ENCODE data around the gene ARHGAP21.
"Not testable (repeated sequence)": the region's sequence is repeated elsewhere in the genome, so short reads cannot be mapped to it uniquely, and the experiment has no call there.

Gene ARHGAP21

DNA sequence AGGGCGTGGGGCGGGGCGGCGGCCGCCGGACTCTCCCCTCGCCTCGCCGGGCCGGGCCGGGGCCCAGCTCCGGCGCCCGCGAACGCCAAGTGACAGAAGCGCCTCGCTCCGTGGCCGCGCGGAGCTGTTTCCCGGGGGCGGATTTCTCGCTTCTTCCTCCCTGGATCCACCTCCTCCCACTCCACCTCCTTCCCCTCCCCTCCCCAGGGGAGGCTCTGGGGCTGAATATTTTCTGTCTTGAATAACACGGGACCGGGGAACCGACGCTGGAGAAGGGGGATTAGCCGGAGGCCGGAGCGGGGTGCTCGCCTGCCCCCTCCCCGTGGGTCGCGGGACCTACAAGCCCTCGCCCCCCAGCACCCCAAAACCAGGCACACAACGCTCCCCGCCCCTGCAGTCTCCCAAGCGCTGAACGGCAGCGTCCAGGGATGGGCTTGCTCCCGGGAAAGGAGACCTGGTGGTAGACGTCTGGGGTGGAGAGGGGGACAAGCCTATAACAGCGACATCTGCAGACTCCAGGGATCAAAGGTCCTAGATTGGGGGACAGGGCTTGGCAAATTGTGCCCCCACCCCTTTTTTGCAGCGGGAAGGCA, at the start of gene ARHGAP21:
Gene ARHGAP21 (minus strand): TSS at position 100 of the 593 bp plus-strand sequence. CDS start 1,988 bp downstream, outside the sequence.
- DNase-seq (ENCODE audit: low spot score) = no peak

DNA sequence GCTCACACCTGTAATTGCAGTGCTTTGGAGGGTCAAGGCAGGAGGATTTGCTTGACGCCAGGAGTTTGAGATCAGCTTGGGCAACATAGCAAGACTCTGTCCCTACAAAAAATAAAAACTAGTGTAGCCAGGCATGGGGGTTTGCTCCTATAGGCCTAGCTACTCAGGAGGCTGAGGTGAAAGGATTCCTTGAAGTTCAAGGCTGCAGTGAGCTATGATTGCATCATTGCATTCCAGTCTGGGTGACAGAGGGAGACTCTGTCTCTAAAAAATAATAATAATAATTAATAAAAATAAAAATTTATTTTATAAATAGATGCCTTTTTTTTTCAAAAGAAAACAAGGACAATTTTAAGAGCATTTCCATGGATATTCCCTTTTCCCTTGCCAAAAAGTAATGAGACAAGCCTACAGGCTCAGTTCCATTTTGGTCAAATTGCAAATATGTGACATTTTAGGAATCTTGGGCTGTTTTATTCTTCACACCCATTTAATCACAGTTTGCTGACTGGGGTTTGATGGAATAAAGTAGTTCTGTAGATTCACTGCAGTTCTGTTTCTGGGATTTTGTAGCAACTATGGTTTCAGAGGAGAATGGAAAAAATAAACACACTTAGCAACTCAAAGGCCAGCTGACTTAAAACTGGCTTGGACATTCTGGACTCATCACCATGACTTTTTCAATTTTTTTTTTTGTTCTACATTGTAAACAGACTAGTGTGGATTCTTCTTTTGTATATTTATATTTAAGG, 48.4 kb upstream of the ARHGAP21 start:
- DNase-seq (ENCODE audit: low spot score) = no peak

DNA sequence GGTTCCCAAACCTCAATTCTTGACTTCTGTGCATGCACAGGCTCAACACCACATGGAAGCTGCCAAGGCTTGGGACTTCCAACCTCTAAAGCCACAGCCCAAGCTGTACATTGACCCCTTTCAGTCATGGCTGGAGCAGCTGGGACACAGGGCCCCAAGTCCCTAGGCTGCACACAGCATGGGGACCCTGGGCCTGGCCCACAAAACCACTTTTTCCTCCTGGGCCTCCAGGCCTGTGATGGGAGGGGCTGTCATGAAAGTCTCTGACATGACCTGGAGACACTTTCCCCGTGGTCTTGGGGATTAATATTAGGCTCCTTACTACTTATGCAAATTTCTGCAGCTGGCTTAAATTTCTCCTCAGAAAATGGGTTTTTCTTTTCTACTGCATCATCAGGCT, 41.3 kb upstream of the ARHGAP21 start:
- DNase-seq (ENCODE audit: low spot score) = not testable (repeated sequence)

DNA sequence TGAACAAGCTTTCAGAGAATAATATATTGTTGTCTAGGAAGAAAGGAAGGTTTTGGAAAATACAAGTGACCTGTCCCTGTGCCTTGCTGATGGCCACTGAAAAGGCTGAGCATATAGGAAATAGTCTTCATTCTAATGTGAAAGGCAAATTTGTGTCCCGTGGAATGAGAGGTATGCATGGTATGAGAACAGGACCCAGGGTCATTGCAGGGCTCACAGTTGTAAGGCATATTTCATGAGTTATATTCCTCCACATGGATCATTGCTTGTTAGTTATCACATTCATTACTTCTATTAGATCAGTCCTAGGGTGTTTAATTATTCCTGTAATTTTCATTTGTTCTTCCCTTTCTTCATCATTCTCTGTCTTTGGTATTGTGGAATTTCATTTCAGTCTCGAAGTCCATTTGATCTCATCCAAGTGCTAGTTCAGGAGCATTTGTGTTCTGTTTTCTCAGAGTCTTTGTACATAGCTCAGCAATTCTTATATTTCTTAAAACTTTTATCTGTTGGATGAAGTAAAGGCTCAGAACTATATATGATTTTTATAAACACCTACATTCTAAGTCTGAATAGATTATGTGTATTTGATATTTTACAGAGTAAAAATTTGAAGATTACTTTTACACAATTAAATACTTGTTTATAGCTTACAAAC, 39.4 kb upstream of the ARHGAP21 start:
- DNase-seq (ENCODE audit: low spot score) = peak; percentile 72

- no peak for DNase-seq (ENCODE audit: low spot score)
Measured at GRCh38 chr10:24762161-24762924, 38.7 kb upstream of the ARHGAP21 start.

GRCh38 chr10:24759672-24760071, 36.0 kb upstream of the ARHGAP21 start:
- DNase-seq (ENCODE audit: low spot score) = no peak

GRCh38 chr10:24758254-24758653, 34.6 kb upstream of the ARHGAP21 start:
- not testable (repeated sequence) for DNase-seq (ENCODE audit: low spot score)

- no peak for DNase-seq (ENCODE audit: low spot score)
Measured at GRCh38 chr10:24756283-24756682, 32.6 kb upstream of the ARHGAP21 start.

GRCh38 chr10:24751716-24752115, 28.0 kb upstream of the ARHGAP21 start:
- no peak for DNase-seq (ENCODE audit: low spot score)

DNA sequence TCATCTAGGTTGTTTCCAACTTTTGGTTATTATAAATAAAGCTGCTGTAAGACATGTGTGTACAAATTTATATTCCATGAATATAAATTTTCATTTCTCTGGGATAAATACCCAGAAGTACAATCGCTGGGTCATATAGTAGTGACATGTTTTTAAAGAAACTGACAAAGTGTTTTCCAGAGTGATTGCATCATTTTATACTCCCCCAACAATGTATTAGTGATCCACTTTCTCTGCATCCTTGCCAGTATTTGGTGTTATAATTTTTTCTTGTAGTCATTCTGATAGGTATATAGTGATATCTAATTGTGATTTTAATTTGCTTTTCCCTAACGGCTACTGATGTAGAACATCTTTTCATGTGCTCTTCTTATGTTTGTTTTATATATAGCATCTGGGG, 27.0 kb upstream of the ARHGAP21 start:
- no peak for DNase-seq (ENCODE audit: low spot score)

- DNase-seq (ENCODE audit: low spot score) = no peak
Measured at GRCh38 chr10:24748214-24748613, 24.5 kb upstream of the ARHGAP21 start.

DNA sequence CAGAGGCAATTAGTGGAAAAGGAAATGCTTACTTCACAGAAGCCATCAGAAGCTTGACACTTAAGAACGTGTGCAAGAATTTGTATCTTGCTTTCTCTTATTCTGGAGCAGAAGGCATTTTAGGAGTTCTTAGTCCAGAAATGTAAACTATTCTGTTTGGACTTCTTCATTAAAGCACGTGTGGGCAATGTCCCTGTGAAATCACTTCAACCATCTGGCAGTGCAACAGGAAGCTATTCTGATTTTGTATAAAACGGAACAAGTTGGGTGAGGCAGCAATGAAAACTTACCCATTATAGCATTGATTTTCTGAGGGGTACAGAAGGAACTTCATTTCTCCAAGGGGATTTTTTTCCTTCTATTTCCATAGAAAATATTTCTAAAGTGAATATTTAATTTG, 21.3 kb upstream of the ARHGAP21 start:
- DNase-seq (ENCODE audit: low spot score) = no peak

GRCh38 chr10:24740714-24741113, 17.0 kb upstream of the ARHGAP21 start:
- DNase-seq (ENCODE audit: low spot score) = no peak

- no peak for DNase-seq (ENCODE audit: low spot score)
Measured at GRCh38 chr10:24737001-24737400, 13.3 kb upstream of the ARHGAP21 start.

DNA sequence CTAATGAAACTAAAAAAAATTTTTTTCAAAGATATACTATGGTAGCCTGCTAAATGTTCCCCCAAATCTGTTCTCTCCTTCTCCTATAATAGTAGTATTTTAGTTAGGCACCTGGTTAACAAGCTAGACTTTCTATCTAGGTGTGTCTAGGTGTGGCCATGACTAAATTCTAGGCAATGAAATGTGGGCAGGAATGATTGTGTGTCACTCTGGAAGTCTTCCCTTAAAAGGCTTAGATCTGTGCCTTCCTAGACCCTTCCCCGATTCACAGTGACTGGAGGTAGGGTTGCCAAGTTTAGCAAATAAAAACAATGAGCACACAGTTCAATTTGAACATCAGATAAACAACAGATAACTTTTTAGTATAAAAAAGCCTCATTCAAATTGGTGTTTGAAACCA, 8.3 kb upstream of the ARHGAP21 start:
- DNase-seq (ENCODE audit: low spot score) = no peak

DNA sequence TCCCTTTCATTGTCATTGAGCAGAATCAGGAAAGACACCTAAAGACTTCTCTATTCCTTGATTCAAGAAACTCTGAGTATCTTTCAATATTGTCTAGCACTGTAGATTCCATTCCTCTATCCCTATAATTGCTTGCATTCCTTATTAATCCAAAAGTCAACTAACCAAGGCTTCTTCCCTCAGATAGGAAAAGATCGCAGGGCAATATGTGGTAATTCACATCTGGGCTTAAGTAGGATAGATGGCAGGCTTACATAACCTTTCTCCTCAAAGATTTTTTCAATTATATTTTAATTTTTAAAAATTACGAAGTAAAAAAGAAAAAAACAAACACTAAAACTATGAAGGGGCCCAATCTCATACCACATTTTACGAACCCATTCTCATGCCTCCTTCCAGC, 7.1 kb upstream of the ARHGAP21 start:
- no peak for DNase-seq (ENCODE audit: low spot score)

GRCh38 chr10:24727786-24728185, 4.1 kb upstream of the ARHGAP21 start:
- no peak for DNase-seq (ENCODE audit: low spot score)

DNA sequence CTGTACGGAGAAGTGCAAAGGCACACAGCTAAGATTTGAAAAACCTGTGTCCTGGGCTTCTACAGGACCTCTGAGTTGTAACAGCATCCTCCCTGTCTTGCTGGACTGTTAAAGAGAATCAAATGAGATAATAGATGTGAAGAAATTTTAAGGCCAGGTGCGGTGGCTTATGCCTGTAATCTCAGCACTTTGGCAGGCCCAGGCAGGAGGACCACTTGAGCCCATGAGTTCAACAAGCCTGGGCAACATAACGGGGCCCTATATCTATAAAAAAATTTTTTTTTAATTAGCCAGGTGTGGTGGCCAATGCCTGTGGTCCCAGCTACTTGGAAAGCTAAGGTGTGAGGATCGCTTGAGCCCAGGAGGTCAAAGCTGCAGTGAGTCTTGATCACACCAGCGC, 2.9 kb upstream of the ARHGAP21 start:
- DNase-seq (ENCODE audit: low spot score) = no peak

DNA sequence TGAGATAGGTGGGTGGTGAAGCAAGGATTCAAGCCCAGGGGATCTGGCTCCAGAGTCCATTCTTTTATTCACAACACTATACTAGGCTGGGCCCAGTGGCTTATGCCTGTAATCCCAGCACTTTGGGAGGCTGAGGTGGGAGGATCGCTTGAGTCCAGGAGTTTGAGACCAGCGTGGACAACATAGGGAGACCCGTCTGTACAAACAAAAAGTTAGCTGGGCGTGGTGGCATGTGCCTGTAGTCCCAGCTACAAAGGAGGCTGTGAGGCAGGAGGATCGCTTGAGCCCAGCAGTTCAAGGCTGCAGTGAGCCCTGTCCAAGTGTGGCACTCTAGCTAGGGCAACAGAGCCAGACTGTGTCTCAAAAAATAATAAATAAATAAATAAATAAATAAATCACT, 2.3 kb upstream of the ARHGAP21 start:
- not testable (repeated sequence) for DNase-seq (ENCODE audit: low spot score)

GRCh38 chr10:24724381-24725228, 918 bp upstream of the ARHGAP21 start:
- DNase-seq (ENCODE audit: low spot score) = peak; percentile 90

GRCh38 chr10:24723386-24723787, 300 bp downstream of the ARHGAP21 start:
- DNase-seq (ENCODE audit: low spot score) = no peak

Measured in COLO829 (cell line).